ENCODE data around the gene SULT1A1. TPM values are rescaled to one million over a fixed set of nuclear protein-coding genes. Genes with fewer than 3 reads are reported as not detected.
"Not testable (repeated sequence)": the region's sequence is repeated elsewhere in the genome, so short reads cannot be mapped to it uniquely, and the experiment has no call there.

SULT1A1 gene
- 10 to 100 TPM in 6 of 12 donors, 1 to 10 TPM in 5, not detected in 1; 5.4 to 21.7 (median 11.2) TPM for polyA plus RNA-seq (ENCODE audit: insufficient read length in 12 of 12)
- long read RNA-seq, donor 1, full-length matches to known transcripts: 39 of 69 reads
- long read RNA-seq, donor 1, partial matches to known transcripts: 30 of 69 reads
- long read RNA-seq, donor 1, other reads (novel, unspliced or antisense): 0 of 69 reads
- long read RNA-seq, donor 2, transcript SULT1A1-201 (8 exons, 1,162 nt): major isoform, 5 of 5 reads
- long read RNA-seq, donor 2, partial matches to known transcripts: 0 of 5 reads
- long read RNA-seq, donor 2, other reads (novel, unspliced or antisense): 0 of 5 reads
- long read RNA-seq, donor 3, full-length matches to known transcripts: 6 of 6 reads
- long read RNA-seq, donor 3, partial matches to known transcripts: 0 of 6 reads
- long read RNA-seq, donor 3, other reads (novel, unspliced or antisense): 0 of 6 reads
- long read RNA-seq, donor 4, partial matches to known transcripts: 0 of 3 reads
- long read RNA-seq, donor 4, other reads (novel, unspliced or antisense): 0 of 3 reads
- long read RNA-seq, donor 5, full-length matches to known transcripts: 5 of 5 reads
- long read RNA-seq, donor 5, partial matches to known transcripts: 0 of 5 reads
- long read RNA-seq, donor 5, other reads (novel, unspliced or antisense): 0 of 5 reads
- long read RNA-seq, donor 6, partial matches to known transcripts: 0 of 1 reads
- long read RNA-seq, donor 6, other reads (novel, unspliced or antisense): 0 of 1 reads
- long read RNA-seq, donor 7, full-length matches to known transcripts: 3 of 3 reads
- long read RNA-seq, donor 7, partial matches to known transcripts: 0 of 3 reads
- long read RNA-seq, donor 7, other reads (novel, unspliced or antisense): 0 of 3 reads
- long read RNA-seq, donor 8, full-length matches to known transcripts: 6 of 12 reads
- long read RNA-seq, donor 8, partial matches to known transcripts: 6 of 12 reads
- long read RNA-seq, donor 8, other reads (novel, unspliced or antisense): 0 of 12 reads
- long read RNA-seq, donor 9, partial matches to known transcripts: 0 of 2 reads
- long read RNA-seq, donor 9, other reads (novel, unspliced or antisense): 0 of 2 reads
- long read RNA-seq, donor 10, partial matches to known transcripts: 0 of 1 reads
- long read RNA-seq, donor 10, other reads (novel, unspliced or antisense): 0 of 1 reads
- long read RNA-seq, donor 11, full-length matches to known transcripts: 4 of 4 reads
- long read RNA-seq, donor 11, partial matches to known transcripts: 0 of 4 reads
- long read RNA-seq, donor 11, other reads (novel, unspliced or antisense): 0 of 4 reads

- no peak for DNase-seq
Observed at GRCh38 chr16:28609631-28610594, at the start of gene SULT1A1. SULT1A1 (minus strand) TSS chr16:28610044; CDS start chr16:28608855, 1,189 bp downstream.

GRCh38 chr16:28639959-28640358 is 30.1 kb upstream of the SULT1A1 start:
- DNase-seq: not testable (repeated sequence)

- DNase-seq: not testable (repeated sequence)
Observed at GRCh38 chr16:28638359-28638758, 28.5 kb upstream of the SULT1A1 start.

- DNase-seq: not testable (repeated sequence)
Observed at GRCh38 chr16:28637765-28638164, 27.9 kb upstream of the SULT1A1 start, which contains the start of gene NPIPB8. NPIPB8 (plus strand) TSS chr16:28638065; CDS start chr16:28638361, 296 bp downstream.

- not testable (repeated sequence) for DNase-seq
Observed at GRCh38 chr16:28636093-28636823, 26.4 kb upstream of the SULT1A1 start.

- not testable (repeated sequence) for DNase-seq
Observed at GRCh38 chr16:28630905-28631304, 21.1 kb upstream of the SULT1A1 start.

- peak; percentile 38 for DNase-seq
Observed at GRCh38 chr16:28623172-28623711, 13.4 kb upstream of the SULT1A1 start.

- not testable (repeated sequence) for DNase-seq
Observed at GRCh38 chr16:28622532-28623171, 12.8 kb upstream of the SULT1A1 start.

GRCh38 chr16:28621481-28622155 is 11.8 kb upstream of the SULT1A1 start:
- no peak for DNase-seq

GRCh38 chr16:28620316-28620715 is 10.5 kb upstream of the SULT1A1 start:
- not testable (repeated sequence) for DNase-seq

GRCh38 chr16:28617874-28618273 is 8.0 kb upstream of the SULT1A1 start:
- DNase-seq: no peak

- no peak for DNase-seq
Observed at GRCh38 chr16:28616636-28617035, 6.8 kb upstream of the SULT1A1 start.

- DNase-seq: not testable (repeated sequence)
Observed at GRCh38 chr16:28616224-28616577, 6.4 kb upstream of the SULT1A1 start.

- DNase-seq: not testable (repeated sequence)
Observed at GRCh38 chr16:28615486-28616223, 5.8 kb upstream of the SULT1A1 start.

GRCh38 chr16:28614561-28614960 is 4.7 kb upstream of the SULT1A1 start:
- DNase-seq: not testable (repeated sequence)

GRCh38 chr16:28613912-28614311 is 4.1 kb upstream of the SULT1A1 start:
- not testable (repeated sequence) for DNase-seq
